Anterior cingulate cortex (tissue), 58 donors: Measurements from ENCODE around the gene B3GNT7.
"Not testable (repeated sequence)": the region's sequence is repeated elsewhere in the genome, so short reads cannot be mapped to it uniquely, and the experiment has no call there.

ENCODE experiments used
- DNase-seq, 58 donors: peaks; one replicate each; lab custom pipeline; 2025; lab: John Stamatoyannopoulos, UW

B3GNT7 gene

DNA sequence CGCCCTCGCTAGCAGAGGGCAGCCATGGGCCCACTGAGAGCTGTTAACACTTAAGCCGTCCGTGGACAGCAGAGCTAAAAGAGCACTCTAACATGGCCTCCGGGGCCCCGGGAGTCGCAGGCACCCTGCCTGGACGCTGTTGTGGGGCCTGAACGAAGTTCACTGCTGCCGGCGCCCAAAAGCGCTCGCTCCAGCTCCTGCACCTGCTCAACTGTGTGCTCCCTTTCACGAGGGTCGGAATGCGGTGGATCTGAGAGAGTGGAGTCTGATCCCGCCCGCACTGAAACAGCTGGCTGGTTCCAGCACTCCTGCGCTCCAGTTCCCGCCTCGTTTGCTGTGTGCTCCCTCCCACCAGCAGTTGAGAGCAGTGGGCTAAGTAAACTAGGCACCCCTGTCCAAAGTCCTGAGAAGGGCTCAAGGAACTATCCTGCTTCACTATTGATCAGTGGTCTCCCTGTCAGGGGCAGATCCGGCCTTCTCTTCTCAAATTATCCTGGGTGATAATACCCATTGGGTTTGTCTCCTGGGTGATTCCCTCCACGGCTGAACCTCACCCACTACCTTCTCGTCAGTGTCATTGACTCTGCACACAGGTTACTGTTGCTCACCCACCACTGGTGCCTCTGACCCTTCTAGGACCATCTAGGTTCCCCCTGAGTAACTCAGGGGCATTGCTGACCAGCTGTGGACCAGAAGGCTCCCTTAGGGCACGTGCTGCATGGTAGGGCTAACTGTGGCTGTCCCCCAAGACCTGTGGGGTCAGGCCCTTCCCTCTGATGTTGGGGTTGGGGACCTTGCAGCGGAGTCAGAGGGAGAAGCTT lies 23.5 kb downstream of the B3GNT7 start:
- DNase-seq: no peak

DNA sequence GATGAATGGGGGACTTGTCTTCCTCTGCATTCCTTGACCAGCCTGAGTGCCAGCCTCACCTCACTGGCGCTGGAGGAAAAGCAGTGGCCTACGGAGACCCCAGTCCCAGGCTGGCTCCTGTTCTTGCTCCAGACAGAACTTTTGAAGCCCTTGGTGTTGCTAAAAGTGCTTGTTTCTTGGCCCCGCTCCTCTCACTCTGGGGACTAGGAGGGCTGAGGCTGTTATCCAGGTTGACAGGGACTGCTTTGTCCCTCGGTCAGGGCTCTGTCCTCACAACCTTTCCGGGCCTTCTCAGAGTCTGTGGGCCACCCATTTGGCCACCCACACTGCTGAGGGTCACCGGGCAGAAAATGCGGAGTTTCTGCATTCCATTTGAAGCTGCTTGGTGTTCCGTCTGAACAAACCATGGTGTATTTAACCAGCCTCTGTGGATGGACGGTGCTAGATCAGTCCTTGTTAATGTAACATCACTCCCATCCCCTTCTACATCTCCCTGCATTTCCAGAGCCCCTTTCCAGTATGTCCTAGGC lies 25.6 kb downstream of the B3GNT7 start:
- no peak for DNase-seq

DNA sequence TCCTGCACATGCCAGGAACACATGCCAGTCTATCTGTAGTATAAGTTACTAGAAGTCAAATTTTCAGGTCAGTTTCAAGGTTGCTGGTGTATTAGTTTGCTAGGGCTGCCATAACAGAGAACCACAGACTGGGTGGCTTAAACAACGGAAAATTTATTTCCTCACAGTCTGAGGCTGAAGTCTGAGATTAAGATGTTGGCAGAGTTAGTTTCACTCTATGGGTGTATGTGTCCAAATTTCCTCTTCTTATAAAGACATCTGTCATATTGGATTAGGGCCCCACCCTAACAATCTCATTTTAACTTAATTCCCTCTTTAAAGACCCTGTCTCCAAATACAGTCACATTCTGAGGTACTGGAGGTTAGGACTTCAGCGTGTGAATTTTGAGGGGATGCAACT lies 26.5 kb downstream of the B3GNT7 start:
- no peak for DNase-seq

DNA sequence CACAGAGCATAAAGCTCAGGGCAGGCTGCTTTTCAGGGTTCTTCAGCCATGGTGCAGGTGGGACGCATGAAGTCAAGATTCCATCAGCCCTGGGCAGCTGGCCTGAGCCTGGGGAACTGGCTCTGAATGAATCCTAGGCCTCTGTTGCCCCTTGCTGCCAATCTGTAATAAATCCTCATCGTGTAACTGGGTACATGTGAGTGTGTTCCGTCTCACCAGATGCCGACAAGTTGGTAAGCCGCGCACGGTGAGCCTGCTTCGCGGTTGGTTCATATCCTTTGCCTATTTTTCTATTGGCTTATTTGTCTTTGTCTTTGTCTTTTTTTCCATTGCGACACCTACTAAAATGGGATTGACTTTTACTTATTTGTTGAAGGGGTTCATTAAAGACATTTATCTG lies 27.7 kb downstream of the B3GNT7 start:
- no peak for DNase-seq

DNA sequence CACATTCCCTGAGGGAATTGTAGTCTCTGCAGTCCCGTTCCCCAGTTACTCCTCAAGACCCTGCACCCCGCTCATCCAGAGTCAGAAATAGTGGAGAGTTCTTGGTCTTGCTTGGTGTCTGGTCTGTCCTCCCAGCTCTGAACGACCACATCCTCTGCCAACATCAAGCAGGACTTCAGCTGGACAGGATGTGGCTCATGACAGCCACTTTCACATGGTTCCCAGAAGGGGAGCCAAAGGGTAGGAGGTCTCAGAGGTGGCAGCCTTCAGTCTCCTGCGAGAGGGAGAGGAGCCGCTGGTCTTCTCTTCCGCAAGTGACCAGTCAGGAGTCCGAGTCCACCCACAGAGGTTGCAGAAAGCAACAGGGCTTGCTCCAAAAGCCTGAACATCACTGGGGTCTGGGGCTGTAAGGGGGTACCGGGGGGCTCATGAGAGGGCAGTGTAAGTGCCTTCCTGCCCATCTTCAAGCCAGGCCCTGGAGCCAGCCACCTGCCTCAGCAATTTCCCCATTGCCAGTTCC lies 29.8 kb downstream of the B3GNT7 start:
- DNase-seq: no peak

DNA sequence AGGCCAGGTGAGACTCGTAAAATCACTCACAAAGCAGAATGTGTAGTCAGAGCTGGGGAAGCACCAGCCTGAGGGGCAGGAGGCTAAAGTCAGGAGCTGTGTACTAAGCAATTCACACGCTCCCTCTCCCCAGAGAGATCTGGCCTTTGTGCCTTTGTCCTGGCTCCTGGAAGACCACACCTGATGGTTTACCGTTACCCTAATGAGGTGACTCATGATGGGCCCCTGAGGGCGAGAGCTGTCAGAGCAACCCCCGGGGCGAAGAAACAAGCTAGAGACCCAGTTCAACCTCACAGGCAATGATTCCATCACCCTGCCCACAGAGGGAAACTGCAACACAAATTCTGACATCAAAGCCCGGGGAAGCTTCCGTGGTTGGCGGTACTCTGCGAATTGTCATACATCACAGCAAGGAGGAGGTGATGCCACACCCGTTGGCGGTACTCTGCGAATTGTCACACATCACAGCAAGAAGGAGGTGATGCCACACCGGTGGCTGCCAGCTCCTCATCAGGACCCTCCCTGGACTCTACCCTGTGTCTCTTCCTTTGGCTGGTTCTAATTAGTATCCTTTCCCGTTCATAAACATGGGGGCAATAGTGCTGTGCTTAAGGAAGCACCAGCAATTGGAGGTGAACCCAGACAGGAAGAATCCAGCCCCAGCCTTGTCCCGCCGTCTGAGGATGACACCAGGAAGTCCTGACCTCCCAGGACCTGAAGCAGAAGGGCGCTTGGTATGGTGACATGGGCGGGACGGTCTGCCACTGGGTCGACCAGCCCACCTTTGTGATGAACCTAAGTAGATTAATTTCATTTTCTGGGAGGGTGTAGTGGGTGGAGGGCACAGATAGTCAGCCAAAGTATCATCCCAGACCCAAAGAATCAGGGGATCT lies 30.5 kb downstream of the B3GNT7 start:
- DNase-seq: no peak

DNA sequence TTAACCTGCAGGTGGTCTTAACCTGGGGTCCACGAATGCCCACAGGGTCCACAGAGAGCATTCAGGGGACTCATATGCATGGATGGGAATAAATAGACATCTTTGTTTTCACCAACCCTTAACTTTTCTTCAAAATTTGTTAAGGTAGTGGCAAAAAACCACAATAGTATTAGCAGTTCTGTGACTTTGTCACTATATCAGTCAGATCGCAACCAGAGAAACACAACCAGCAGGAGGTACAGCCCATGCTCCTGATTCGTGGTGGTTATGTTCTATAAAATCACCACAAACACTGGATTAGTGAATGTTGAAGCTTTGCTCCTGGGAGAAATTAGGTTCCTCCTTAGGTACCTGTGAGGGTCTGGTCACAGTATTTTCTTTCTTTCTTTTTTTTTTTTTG lies 31.6 kb downstream of the B3GNT7 start:
- DNase-seq: no peak

DNA sequence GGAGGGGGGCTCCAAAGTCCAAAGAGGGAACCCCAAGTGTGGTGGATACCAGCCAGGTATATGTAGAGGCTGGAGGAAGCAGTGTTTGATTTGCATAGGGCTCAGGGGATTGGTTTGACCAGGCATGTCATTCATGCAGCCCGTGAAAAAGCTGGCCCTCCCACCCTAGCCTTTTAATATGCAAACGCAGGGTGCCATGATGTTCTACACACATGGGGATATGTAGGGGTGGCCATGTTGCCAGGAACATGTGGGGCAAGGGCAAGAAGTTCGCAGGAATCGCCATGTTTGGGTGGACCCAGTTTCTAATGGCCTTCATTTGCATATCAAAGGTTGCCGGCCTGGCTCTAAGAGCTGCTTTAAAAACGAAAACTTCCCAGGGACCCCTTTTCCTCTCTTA lies 33.6 kb downstream of the B3GNT7 start:
- no peak for DNase-seq

DNA sequence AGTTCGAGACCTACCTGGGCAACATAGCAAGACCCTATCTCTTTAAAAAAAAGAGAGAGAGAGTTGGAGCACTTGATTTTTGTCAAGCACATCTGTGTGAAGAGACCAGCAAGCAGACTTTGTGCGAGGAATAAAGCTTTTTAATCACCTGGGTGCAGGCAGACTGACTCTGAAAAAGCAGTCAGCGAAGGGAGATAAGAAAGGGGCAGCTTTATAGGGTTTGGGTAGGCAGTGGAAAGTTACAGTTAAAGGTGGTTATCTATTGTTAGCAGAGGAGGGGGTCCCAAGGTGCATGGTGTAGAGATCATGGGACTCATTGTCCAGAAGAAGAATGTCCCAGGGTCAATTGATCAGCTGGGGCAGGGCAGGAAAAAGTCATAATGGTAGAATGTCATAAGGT lies 34.4 kb downstream of the B3GNT7 start:
- DNase-seq: no peak

DNA sequence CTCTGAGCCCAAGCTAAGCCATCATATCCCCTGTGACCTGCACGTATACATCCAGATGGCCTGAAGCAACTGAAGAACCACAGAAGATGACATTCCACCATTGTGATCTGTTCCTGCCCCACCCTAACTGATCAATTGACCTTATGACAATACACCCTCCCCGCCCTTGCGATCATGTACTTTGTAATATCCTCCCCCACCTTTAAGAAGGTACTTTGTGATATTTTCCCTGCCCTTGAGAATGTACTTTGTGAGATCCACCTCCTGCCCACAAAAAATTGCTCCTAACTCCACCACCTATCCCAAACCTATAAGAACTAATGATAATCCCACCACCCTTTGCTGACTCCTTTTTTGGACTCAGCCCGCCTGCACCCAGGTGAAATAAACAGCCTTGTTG lies 34.9 kb downstream of the B3GNT7 start:
- not testable (repeated sequence) for DNase-seq

DNA sequence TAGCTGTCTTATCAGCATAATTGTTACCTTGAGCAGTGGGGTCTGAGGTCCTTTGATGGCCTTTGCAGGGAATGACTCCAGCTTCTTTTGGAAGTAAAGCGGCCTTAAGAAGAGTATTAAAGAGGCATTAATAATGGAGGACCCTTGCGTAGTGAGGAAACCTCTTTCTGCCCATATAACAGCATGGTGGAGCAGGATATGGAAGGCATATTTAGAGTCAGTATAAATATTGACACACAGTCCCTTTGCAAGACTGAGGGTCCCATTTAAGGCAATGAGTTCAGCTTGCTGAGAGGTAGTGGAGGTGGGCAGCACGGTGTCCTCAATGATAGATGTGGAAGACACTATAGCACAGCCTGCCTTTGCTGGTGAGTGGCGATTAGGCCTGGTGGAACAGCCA lies 36.1 kb downstream of the B3GNT7 start:
- no peak for DNase-seq

DNA sequence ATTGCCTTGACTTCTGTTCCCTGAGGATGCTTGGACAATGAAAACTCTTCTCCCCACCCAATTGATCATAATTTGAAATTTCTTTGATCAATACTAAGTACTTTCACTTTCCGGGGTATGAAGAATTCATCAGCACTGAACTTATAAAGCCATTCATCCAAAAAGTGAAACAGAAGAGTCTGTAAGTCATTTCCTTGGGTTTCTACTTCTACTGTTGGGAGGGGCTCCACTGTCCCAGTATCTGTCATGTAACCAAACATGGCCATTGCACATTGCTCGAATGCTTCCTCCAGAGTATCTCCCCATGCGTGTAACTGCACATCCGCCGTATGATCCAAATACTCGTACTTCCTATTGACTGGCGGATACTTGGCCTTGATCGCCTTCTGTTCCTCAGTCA lies 38.5 kb downstream of the B3GNT7 start:
- DNase-seq: no peak

DNA sequence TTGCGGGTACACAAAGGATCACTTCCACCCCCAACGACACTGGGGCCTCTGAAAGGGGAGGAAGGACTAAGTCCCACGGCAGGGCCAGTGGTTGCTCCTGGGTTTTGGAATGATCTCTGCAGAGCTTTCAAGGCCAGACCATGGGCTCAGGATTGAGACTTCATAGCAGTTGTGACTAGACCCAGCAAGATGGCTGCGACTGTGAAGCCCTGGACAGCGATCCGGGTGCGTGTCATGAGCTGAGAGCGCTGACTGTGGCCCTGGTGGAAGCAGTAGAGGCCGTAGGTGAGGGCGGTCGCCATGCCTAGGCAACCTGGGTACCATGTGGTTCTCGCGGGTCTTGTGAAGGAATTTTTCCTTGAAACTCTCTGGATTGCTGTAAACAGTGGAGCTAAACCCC lies 41.4 kb downstream of the B3GNT7 start:
- DNase-seq: no peak

DNA sequence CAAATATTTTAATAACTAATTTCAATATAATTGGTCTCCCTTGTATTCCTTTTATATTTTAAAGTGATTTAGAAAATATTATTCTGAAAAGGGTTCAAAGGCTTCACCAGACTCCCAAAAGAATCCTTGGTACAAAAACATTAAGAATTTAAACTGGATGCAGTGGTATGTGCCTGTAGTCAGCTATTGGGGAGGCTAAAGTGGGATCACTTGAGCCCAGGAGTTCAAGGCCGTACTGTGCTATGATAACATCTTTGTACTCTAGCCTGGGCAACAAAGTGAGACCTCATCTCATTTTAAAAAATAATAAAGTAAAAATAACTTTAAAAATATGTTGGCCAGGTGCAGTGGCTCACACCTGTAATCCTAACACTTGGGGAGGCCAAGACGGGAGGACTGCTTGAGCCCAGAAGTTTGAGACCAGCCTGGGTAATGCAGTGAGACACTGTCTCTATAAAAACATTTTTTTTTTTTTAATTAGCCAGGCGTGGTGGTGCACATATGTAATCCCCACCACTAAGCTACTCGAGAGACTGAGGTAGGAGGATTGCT lies 54.1 kb downstream of the B3GNT7 start:
- no peak for DNase-seq

DNA sequence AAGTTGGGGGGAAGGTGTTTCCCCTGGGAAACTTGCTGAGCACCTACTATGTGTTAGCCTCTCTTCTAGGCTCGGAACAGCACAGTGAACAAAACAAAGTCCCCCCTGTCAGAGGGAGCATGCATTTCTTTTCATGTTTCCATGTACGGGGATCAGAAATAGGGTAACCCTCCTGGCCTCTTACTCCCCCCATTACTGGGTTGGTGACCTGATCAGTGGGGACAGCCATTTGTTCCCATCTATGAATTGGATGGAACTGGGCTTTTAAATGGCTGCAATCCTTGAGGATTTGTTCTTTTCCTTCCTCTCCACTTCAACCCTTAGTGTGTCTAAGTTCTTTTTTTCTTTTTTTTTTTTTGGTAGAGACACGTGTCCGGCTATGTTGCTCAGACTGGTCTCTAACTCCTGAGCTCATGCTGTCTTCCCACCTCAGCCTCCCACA lies 55.1 kb downstream of the B3GNT7 start:
- no peak for DNase-seq
